Measurements from ENCODE around the gene DNAJC13. TPM values are rescaled to one million over a fixed set of nuclear protein-coding genes. Genes with fewer than 3 reads are reported as not detected.

The DNAJC13 gene
- total RNA-seq, 1 donor from 2014 or later: 38.9 TPM

- Histone ChIP-seq H3K36me3 (ENCODE audit: control insufficient read depth, insufficient read depth, low read length) (no peaks in the 10 kb centered on the region), H3K4me3 (ENCODE audit: low read depth, low read length) (no peak overlapping the region), H3K27me3 (ENCODE audit: control insufficient read depth, insufficient read depth, low read length) (no peaks in the 10 kb centered on the region)
- no peak for DNase-seq (ENCODE audit: low read depth)
- TF ChIP-seq CTCF (IDR thresholded peaks at IDR 0.05; ENCODE audit: insufficient read depth, low read length, poor library complexity, severe bottlenecking): no peak
Observed at GRCh38 chr3:132464066-132464465, 46.8 kb downstream of the DNAJC13 start.

GRCh38 chr3:132469326-132469725 lies 52.0 kb downstream of the DNAJC13 start:
- TF ChIP-seq CTCF (IDR thresholded peaks at IDR 0.05; ENCODE audit: insufficient read depth, low read length, poor library complexity, severe bottlenecking): no peak
- H3K36me3 ChIP-seq (ENCODE audit: control insufficient read depth, insufficient read depth, low read length): no peaks in the 10 kb centered on the region
- no peak overlapping the region for H3K4me3 ChIP-seq (ENCODE audit: low read depth, low read length)
- DNase-seq (ENCODE audit: low read depth): no peak
- no peaks in the 10 kb centered on the region for H3K27me3 ChIP-seq (ENCODE audit: control insufficient read depth, insufficient read depth, low read length)

GRCh38 chr3:132486099-132486498 lies 68.8 kb downstream of the DNAJC13 start:
- H3K27me3 ChIP-seq (ENCODE audit: control insufficient read depth, insufficient read depth, low read length): no peaks in the 10 kb centered on the region
- no peak for DNase-seq (ENCODE audit: low read depth)
- H3K4me3 ChIP-seq (ENCODE audit: low read depth, low read length): no peak overlapping the region
- TF ChIP-seq CTCF (IDR thresholded peaks at IDR 0.05; ENCODE audit: insufficient read depth, low read length, poor library complexity, severe bottlenecking): no peak
- peaks cover 1% of the 10 kb centered on the region for H3K36me3 ChIP-seq (ENCODE audit: control insufficient read depth, insufficient read depth, low read length)

GRCh38 chr3:132488151-132488550 lies 70.8 kb downstream of the DNAJC13 start:
- DNase-seq (ENCODE audit: low read depth): no peak
- no peaks in the 10 kb centered on the region for H3K27me3 ChIP-seq (ENCODE audit: control insufficient read depth, insufficient read depth, low read length)
- H3K4me3 ChIP-seq (ENCODE audit: low read depth, low read length): no peak overlapping the region
- no peak for TF ChIP-seq CTCF (IDR thresholded peaks at IDR 0.05; ENCODE audit: insufficient read depth, low read length, poor library complexity, severe bottlenecking)
- peaks cover 1% of the 10 kb centered on the region for H3K36me3 ChIP-seq (ENCODE audit: control insufficient read depth, insufficient read depth, low read length)

GRCh38 chr3:132499071-132499470 lies 81.8 kb downstream of the DNAJC13 start:
- no peak for DNase-seq (ENCODE audit: low read depth)
- Histone ChIP-seq H3K27me3 (ENCODE audit: control insufficient read depth, insufficient read depth, low read length) (no peaks in the 10 kb centered on the region), H3K4me3 (ENCODE audit: low read depth, low read length) (no peak overlapping the region), H3K36me3 (ENCODE audit: control insufficient read depth, insufficient read depth, low read length) (no peaks in the 10 kb centered on the region)
- no peak for TF ChIP-seq CTCF (IDR thresholded peaks at IDR 0.05; ENCODE audit: insufficient read depth, low read length, poor library complexity, severe bottlenecking)

GRCh38 chr3:132503559-132503958 lies 86.3 kb downstream of the DNAJC13 start:
- no peak overlapping the region for H3K4me3 ChIP-seq (ENCODE audit: low read depth, low read length)
- H3K36me3 ChIP-seq (ENCODE audit: control insufficient read depth, insufficient read depth, low read length): no peaks in the 10 kb centered on the region
- no peak for TF ChIP-seq CTCF (IDR thresholded peaks at IDR 0.05; ENCODE audit: insufficient read depth, low read length, poor library complexity, severe bottlenecking)
- DNase-seq (ENCODE audit: low read depth): no peak
- H3K27me3 ChIP-seq (ENCODE audit: control insufficient read depth, insufficient read depth, low read length): no peaks in the 10 kb centered on the region

Data from kidney epithelial cell (primary cell).